ENCODE measurements around the gene CXXC1.

DNA sequence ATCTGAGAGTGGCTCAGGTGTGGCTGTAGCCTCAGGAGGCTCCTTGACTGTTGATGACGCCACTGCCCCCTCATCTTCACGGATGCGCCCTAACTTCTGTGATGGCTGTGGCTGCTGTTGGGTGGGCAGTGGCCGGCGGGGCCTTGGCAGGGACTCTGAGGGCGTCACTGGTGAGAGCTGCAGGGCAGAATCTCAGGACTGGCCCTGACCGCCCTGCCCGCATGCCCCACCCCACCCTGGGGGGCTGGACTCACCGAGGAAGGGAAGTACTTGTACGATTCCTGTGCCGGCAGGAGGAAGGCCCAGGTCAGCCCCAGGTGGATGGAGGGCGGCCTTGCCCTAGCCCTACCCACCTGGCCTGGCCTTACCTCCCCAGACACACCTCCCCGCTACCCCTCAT, 2.4 kb downstream of the CXXC1 start:
- TF ChIP-seq EZH2 (IDR thresholded peaks at IDR 0.05; ENCODE audit: insufficient read depth, poor library complexity, severe bottlenecking) (no peak), EZH2phosphoT487 (IDR thresholded peaks at IDR 0.05; ENCODE audit: insufficient read depth, low read depth) (no peak)

All from GM23248 (cell line).